SKM-1 (cell line): ENCODE results near the gene GNAZ.
"Not testable (repeated sequence)": the region's sequence is repeated elsewhere in the genome, so short reads cannot be mapped to it uniquely, and the experiment has no call there.

Experiments used
- DNase-seq: peaks from one replicate; lab custom pipeline; 2025; ENCODE audit not compliant: unreplicated experiment; lab: John Stamatoyannopoulos, UW

The GNAZ gene

DNA sequence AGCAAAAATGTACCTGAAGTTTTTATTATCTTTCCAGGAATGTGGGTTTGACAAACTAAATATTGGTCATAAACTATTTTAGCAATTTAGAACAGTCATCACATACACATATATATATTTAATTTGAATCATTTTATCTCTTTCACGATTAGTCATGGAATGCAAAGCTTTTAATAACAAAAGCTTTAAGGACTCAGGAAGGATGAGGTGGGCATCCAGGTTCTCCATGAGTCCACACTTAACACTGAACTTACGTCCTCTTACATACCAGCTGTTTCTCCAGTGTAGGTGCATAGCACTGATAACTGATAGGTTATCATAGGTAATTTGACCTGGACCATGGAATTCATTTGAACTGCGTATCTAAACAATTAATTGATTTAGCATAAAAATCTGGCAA is 28.1 kb upstream of the GNAZ start:
- no peak for DNase-seq

DNA sequence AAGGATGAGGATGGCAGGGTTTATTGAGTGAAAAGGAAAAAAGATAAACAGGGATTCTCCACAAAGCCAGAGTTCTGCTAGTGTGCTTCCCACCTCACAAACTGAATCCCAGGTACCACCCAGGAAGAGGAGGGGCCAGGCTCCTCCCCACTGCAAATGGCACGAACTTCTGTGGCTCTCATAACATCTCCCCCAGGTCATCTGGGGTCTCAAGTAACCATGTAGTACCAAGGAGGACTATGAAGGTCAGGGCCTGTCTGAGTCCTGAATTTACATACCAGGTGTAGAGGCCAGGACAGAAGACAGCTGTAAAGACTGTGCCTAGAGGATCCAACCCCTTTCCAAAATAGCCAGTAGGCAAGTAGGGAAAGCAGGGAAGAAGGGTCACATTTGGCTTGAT is 25.7 kb upstream of the GNAZ start:
- no peak for DNase-seq

DNA sequence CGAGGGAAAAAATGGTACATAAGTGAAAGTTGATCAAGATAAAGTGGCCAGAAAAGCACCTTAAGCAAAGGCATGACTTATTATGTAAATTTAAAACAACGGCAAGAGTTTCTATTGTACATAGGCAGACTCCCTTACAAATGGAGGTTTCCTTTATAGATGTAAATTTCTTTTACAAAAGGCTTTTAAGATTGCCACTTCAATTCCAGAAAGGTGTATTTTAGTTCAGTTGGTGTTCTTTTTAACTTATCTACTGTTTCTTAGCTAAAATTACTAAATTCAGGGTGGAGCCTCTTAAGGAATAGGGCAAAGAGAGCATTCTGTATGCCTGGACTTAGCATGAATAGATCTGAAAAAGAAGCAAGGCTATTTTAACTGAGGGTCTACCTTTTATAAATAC is 24.9 kb upstream of the GNAZ start:
- no peak for DNase-seq

DNA sequence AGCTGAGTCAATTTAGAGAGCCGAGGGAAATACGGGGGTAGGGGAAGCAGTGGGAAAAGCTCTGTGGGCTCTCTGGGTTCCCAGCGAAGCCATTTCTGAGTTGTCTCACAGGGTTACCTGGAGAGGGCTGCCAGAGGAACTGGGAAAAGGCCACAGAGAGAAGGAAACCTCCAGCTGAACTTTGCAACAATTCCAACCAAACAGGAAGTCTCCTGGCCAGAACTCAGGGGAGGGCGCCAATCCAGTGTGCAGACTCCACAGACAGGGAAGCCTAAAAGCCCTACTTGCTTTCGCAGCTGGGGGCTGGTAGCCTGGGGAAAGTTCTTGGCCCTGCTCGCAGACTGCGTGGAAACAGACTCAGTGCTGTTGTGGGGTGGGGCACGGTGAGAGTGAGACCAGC is 23.1 kb upstream of the GNAZ start:
- DNase-seq, result no peak

DNA sequence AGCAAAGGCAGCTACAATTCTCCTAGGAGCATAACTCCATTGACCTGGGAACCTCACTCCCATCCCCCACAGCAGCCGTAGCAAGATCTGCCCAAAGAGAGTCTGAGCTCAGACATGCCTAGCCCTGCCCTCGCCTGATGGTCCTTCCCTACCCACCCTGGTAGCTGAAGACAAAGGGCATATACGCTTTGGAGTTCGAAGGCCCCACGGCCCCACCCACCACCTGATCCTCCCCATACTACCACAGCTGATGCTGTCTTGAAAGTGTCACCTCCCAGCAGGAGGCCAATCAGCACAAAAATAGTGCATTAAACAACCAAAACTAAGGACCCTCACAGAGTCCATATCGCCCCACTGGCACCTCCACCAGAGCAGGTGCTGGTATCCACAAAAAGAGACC is 22.6 kb upstream of the GNAZ start:
- no peak for DNase-seq

DNA sequence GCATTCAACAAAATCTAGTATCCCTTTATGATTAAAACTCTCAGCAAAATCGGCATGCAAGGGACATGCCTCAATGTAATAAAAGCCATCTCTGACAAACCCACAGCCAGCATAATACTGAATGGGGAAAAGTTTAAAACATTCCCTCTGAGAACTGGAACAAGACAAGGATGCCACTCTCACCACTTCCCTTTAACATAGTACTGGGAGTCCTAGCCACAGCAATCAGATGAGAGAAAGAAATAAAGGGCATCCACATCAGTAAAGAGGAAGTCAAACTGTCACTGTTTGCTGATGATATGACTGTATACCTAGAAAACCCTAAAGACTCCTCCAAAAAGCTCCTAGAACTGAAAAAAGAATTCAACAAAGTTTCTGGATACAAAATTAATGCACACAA is 19.8 kb upstream of the GNAZ start:
- DNase-seq, result not testable (repeated sequence)

DNA sequence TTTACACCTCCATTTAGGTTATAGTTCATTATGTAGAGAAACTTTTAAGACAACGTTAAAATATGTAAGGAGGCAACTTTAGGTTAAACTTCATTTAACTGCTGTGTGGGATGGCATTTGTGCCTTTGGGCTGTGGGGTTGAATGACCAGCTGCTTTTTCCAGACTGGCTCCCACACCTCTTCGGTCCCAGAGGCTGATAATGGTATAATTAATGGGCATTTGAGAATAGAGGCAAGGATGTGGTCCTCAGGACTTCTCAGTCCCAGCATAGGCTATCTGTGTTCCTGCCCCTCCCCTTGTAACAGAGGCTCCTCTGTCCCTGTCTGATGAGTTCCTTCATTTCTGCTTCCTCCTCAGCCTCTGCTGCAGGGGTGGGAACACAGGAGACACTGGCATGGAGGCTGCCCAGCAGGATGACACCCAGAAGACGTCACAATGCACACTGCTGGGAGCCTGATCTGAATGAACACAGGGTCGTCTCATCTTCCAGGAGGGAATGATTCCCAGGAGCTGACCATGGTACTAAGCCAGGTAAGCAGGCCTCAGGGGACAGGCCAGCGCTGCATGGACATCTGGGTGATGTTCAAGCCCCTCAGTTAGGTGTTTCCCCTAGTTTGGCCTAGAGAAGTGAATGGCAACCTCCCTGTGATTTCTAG is 17.1 kb upstream of the GNAZ start:
- no peak for DNase-seq

DNA sequence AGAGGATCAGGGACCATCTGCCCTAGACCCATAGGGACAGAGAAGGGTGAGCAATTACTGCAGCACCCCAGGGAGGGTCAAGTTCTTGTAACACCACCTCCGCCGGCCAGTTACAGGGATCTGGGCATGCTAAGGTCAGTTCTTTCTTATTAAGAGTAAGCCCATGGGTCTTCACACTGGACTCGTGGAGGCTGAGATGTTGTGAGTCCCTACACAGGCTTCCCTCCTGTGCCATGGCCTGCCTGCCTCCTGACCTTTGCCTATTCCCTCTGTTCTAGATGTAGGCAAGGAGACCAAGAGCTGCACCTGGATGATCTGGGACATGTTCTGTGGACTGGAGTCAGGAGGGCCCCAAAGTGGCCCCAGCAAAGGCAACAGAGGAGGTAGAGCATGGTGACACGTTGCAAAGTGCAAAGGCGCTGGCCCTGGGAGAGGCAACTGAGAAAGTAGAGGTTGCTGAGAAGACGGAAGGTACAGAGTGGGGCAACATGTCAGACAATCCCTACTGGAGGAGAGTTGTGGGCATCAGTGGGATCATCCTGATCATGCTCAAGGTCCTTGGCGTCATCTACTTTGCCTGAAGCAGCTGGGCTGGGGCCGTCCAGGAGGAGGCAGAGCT is 16.3 kb upstream of the GNAZ start:
- DNase-seq, result no peak

DNA sequence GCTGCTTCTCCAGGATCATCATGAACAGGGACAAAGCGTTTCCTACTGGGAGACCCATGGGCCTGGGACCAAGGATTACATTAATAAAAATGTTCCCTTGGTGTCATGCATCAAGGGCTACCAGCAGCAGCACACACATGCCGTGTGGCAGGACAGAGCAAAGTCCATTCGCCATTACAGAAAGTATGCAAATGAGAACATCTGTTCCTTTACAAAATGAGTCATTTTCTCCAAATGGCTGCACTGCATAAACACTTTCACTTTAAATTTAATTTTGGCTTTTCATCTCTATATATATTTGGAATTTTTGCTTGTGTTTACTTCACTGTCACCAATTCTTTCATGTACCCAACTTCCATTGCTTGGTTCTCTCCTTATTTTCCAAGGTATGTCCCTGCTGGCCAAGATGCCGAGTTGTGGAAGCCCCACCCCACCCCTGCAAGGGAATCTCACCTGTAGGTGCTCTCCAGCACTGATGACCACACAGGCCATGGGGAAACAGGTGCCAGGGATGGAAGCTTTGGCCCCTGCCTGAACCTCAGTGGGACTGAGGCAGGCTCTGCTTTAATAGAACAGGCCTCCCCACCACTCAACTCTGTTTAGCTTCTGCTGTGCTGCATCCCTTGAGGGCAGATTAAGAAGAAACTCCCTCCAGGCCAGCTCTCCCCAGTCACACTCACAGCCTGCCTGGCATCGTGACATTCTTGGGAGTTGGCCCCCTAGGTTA is 15.6 kb upstream of the GNAZ start:
- DNase-seq, result no peak

DNA sequence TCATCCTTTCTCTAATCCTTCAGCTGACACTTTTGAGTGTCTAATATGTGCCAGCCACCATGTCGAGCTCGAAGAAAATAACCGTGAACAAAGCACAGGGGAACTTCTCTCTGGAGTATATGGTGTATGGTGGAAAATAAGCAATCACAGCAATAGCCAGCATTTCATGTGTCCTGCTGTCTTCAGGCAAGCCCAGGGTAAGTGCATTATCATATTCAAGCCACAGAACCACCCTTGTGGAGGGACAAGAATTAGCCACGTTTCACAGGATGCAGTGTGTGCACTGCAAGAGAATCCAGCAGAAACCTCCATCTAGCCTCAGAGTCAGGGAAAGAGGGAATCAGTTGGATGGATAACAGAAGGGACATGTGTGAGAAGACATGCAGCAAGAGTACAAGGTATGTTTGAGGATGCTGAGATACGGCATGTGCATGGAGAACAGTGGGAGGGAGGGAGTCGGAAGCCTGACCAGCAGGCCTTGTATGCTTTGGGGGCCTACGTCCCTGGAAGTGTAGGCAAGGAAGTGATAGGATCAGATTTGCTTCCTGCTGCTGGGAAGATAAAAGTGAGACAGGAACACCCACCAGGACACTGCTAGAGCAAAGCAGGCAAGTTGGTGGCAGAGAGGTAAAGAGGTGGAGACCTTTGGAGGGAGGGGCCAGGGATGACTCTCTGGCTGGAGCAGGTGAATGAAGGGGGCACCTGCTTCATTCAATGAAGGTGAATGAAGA is 14.7 kb upstream of the GNAZ start:
- DNase-seq, result no peak

DNA sequence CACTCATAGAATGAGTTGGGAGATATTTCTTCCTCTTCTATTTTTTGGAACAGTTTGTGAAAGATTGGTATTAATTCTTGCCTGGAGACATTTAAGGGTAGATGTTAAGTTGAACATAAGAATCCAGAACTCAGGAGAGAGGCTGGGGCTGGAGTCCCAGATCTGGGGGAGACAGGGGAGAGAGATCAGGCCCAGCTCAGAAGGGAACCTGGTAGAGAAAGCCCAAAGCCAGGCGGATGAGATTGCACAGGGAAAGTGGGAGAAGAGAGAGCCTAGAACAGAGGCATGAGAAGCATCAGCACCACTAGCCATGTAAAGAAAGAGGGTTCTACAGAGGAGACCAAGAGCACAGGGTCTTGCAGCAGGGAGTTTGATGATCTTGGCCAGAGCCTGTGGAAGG is 13.0 kb upstream of the GNAZ start:
- DNase-seq, result no peak

DNA sequence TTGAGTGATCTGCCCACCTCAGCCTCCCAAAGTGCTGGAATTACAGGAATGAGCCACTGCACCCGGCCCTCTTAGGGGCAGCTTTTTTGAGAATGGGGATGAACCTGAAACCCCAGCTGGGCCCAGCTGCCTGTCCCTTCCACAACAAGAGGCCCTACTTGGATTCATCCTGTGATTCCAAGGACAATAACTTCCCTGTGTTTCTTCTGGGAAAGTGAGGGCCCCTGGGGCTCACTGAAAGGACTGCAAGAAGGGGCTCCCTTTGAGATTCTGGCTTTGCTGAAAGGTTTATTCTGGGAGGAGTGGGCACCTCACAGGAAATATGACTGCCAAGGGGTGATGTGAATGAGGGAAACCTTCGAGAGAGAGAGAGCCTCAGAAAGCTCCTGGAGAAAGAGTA is 12.3 kb upstream of the GNAZ start:
- DNase-seq, result no peak

DNA sequence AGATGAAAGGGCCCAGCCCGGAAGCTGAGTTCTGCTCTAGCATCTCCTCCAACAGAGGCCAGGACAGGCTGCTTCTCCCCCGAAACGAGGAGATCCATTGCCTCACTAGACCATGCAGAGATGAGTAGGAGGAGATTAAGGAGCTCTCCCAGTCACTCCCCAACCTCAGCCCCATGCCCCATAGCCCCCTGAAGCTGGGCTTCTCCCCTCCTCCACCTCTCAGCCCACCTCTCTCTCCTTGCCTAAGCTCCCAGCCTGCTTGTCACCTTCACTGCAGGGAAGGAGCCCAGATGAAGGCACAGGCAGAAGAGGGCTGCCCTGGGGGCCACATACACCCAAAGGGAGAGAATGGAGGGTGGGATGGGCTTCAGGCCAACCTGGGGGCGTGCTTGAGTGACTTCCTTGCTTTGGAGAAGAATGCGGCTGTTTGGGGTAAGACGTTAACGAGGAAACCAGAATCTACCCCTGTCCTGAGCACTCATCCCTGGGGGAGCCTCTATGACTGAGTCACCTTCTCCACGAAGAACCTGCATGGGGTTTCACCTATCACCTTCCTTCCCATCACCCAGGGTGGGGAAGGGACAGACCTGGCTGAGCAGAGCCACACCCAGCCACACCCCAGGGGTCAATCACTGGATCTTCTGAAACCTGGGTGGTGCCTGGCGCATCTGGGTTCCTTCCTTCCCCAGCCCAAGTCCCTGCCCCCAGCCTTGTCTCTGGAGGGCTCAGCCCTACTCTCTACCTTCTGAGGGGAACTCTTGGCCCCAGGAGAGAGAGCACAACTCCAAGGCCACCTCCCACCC is 11.6 kb upstream of the GNAZ start:
- DNase-seq, result no peak

DNA sequence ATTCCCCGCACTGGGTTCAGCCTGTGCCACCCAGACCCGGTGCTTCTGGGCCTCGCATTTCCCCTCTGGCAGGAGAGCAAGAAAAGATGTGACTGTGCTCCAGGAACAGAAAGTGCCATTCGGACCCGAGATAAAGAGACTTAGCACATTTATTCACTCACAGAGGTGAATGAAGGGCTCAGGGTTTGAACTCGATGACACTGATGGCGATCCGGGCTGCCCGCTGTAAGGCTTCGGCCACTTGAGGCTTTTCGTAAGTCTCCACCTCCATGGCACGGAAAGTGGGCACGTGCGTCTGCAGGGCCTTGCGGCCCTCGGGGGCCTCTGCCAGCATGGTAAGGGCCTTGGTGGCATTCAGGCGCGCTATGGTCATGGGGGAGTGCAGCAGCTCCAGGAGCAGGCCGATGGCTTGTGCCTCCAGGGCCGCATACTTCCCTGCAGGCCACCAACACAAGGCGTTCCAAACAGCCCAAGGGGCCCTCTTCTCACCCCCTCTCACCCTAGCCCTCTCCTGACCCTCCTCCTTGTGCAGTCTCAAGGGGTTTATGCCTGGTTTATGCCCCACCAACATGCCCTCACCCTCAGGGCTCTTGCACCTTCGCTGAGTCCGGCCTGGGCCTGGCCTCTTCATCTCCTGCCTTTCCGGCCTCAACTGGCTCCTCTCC is 10.9 kb upstream of the GNAZ start:
- no peak for DNase-seq

DNA sequence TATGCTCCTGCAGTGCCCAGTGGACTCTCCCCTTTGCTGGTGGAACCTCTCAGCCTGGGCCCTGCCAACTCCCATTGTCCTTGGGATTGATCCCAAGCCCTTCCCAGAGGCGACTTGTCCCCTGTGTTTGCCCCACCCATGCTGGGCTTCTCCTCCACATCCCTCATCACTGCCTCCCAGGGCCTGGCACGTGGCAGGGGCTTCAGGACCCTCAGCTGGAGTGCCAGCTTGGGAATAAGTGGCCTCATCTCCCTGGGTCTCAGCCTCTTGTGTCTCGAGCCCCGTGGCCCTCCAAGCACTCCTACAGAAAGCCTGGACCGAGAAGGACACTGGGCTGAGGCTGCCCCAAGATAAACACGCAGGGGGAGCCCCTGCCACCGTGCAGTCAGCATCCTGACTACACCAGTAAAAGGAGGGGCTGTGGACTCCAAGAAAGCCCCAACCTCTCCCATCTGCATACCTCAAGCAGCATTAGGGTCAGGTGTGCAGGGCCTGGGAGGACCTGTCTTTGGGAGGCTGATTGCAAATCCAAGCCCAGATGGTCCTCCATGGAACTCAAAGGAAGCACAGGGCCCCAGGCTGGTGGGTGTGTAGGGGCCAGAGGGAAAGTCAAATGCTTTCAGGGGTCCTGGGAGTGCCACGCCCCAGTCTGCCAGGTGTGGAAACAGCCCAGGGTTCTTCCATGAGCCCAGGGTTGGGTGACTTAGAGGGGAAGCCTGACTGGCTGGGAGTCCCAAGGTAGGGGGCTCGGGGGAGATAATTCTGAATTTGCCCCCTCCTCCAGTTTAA is 9.5 kb upstream of the GNAZ start:
- no peak for DNase-seq

DNA sequence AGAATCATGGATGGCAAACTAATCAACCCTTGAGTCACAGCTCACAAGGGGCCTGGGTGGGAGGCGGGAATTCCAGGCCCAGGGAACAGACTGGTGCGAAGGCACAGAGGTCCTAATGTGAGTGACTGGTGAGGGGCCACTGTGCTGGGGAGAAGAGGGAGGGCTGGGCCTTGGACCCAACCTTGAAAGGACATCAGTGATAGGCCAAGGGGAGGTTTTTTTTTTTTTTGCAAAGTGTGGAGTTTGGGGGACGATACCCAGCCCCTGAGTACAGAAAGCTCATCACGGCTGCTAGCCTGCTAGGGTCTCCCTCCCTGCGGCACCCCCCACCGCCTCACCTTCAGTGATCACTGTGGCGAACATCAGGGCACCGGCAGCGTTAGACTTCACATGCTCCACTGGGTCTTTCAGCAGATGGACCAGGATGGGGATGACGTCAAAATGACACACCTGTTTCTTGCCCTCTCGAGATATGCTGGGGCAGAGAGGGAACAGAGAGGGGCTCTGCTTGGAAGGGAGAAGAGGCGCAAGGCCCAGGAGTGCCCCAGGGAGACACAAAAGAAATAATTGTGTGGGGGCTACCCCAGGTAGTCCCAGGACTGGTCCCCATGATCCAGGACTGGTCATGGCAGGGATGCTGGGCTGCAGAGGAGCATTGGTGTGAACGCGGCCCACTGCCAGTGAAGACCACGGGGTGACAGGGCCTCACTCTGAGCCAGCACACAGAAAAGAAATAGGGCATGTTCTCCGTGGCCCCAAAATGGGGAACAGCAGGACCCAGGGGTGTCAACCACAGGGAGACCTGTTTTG is 8.6 kb upstream of the GNAZ start:
- no peak for DNase-seq

DNA sequence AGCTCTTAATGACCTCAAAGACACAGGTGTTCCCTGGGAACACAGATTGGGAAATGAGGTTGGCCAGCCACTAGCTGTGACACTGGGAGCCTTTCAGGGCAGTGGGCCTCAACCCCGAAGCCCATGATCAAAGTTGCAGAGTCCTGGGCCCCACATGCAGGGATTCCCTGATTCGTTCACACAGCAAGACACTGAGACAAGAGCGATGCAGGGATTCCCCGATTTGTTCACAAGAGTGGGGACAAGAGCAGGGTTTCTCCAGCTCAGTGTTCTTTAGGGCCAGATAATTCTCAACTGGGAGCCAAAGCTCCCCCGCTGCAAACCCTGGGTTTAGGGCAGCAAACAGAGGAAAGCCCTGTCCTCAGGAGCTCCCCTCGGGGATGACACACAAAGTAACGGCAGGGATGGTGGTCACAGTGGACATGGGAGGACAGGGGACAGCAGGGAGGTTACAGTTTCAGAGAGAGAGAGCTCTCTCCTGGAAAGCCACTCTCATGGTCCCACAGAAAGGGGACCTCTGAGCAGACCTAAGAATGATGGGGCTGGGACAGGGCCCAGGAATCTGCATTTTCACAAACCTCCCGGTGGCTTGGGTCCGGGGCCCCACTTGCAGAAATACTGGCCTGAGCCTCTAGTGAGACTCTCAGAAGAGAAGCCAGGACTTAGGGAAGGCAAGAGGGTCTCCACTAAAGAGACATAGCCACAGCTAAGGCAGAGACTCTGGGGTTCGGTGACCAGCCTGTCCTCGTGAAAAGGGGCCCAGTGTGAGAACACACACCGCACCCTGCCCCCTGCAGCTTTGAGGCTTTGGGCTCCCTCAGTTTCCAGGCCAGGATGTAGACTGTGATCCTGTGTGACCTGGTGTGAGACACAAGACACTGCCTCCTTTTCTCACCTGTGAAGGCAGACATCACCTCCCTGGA is 7.4 kb upstream of the GNAZ start:
- DNase-seq, result no peak
